ENCODE data around the gene HTRA3.

Gene HTRA3

GRCh38 chr4:8234715-8235114 is 34.8 kb upstream of the HTRA3 start (continued):
- TF ChIP-seq, protein P1, sequence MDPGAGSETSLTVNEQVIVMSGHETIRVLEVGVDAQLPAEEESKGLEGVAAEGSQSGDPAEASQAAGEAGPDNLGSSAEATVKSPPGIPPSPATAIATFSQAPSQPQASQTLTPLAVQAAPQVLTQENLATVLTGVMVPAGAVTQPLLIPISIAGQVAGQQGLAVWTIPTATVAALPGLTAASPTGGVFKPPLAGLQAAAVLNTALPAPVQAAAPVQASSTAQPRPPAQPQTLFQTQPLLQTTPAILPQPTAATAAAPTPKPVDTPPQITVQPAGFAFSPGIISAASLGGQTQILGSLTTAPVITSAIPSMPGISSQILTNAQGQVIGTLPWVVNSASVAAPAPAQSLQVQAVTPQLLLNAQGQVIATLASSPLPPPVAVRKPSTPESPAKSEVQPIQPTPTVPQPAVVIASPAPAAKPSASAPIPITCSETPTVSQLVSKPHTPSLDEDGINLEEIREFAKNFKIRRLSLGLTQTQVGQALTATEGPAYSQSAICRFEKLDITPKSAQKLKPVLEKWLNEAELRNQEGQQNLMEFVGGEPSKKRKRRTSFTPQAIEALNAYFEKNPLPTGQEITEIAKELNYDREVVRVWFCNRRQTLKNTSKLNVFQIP (CRISPR knock-in tag; IDR thresholded peaks at IDR 0.05; ENCODE audit: borderline replicate concordance, low read depth): no peak
- TF ChIP-seq, protein P2, sequence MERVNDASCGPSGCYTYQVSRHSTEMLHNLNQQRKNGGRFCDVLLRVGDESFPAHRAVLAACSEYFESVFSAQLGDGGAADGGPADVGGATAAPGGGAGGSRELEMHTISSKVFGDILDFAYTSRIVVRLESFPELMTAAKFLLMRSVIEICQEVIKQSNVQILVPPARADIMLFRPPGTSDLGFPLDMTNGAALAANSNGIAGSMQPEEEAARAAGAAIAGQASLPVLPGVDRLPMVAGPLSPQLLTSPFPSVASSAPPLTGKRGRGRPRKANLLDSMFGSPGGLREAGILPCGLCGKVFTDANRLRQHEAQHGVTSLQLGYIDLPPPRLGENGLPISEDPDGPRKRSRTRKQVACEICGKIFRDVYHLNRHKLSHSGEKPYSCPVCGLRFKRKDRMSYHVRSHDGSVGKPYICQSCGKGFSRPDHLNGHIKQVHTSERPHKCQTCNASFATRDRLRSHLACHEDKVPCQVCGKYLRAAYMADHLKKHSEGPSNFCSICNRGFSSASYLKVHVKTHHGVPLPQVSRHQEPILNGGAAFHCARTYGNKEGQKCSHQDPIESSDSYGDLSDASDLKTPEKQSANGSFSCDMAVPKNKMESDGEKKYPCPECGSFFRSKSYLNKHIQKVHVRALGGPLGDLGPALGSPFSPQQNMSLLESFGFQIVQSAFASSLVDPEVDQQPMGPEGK (CRISPR knock-in tag; IDR thresholded peaks at IDR 0.05; ENCODE audit: borderline replicate concordance): no peak
- TF ChIP-seq RARB (CRISPR knock-in tag; IDR thresholded peaks at IDR 0.05): no peak

DNA sequence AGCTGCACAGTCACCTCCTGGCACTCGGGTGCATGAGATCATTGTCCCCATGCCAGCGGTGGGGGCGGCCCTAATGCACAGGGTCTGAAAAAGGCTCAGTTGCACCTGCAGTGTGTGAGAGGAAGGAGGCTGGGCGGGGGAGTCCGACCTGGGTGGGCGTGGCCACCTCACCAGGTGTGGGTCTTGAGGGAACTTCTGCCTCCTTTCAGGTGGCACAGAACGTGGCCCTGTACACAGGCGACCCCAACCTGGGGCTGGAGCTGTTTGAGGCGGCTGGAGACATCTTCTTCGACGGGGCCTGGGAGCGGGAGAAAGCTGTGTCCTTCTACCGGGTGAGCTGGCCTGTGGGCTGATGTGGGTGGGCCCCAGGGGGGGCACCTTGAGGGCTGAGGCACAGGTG is 34.3 kb upstream of the HTRA3 start:
- TF ChIP-seq OSR1 (CRISPR knock-in tag; IDR thresholded peaks at IDR 0.05) (no peak), ARNTL (CRISPR knock-in tag; IDR thresholded peaks at IDR 0.05; ENCODE audit: borderline replicate concordance, low read depth) (no peak), TOX (CRISPR knock-in tag; IDR thresholded peaks at IDR 0.05; ENCODE audit: borderline replicate concordance) (no peak), ZNF565 (CRISPR knock-in tag; conservative IDR thresholded peaks at IDR 0.05; ENCODE audit: low read depth) (no peak), PPARA (CRISPR knock-in tag; IDR thresholded peaks at IDR 0.05; ENCODE audit: borderline replicate concordance) (no peak), ZFP30 (CRISPR knock-in tag; IDR thresholded peaks at IDR 0.05) (no peak), GLIS3 (CRISPR knock-in tag; IDR thresholded peaks at IDR 0.05) (no peak), SNAI2 (CRISPR knock-in tag; IDR thresholded peaks at IDR 0.05) (no peak), CSDC2 (CRISPR knock-in tag; IDR thresholded peaks at IDR 0.05) (no peak), ZC3H10 (CRISPR knock-in tag; IDR thresholded peaks at IDR 0.05) (no peak), ZNF70 (CRISPR knock-in tag; IDR thresholded peaks at IDR 0.05) (no peak), ZNF8 (CRISPR knock-in tag; IDR thresholded peaks at IDR 0.05) (no peak), RARB (CRISPR knock-in tag; IDR thresholded peaks at IDR 0.05) (no peak), ISL1 (CRISPR knock-in tag; IDR thresholded peaks at IDR 0.05) (no peak), BACH2 (CRISPR knock-in tag; IDR thresholded peaks at IDR 0.05; ENCODE audit: borderline replicate concordance) (no peak), TSHZ2 (CRISPR knock-in tag; IDR thresholded peaks at IDR 0.05) (no peak), ESRRG (CRISPR knock-in tag; IDR thresholded peaks at IDR 0.05) (no peak)
- TF ChIP-seq, protein P2 (CRISPR knock-in tag; IDR thresholded peaks at IDR 0.05; ENCODE audit: borderline replicate concordance): no peak
- TF ChIP-seq, protein P3, sequence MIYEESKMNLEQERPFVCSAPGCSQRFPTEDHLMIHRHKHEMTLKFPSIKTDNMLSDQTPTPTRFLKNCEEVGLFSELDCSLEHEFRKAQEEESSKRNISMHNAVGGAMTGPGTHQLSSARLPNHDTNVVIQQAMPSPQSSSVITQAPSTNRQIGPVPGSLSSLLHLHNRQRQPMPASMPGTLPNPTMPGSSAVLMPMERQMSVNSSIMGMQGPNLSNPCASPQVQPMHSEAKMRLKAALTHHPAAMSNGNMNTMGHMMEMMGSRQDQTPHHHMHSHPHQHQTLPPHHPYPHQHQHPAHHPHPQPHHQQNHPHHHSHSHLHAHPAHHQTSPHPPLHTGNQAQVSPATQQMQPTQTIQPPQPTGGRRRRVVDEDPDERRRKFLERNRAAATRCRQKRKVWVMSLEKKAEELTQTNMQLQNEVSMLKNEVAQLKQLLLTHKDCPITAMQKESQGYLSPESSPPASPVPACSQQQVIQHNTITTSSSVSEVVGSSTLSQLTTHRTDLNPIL (CRISPR knock-in tag; IDR thresholded peaks at IDR 0.05; ENCODE audit: low read depth): no peak
- TF ChIP-seq, protein P1 (CRISPR knock-in tag; IDR thresholded peaks at IDR 0.05; ENCODE audit: borderline replicate concordance, low read depth): no peak
- no peak for ATAC-seq

Data from SK-N-SH treated with all-trans-retinoic acid at 6 μM for 48 hours (cell line).